Hematopoietic multipotent progenitor cell treated with erythropoietin and hydrocortisone succinate and interleukin-3 and kit ligand, for 4 days (in vitro differentiated cells): ENCODE results near the gene ZNF335.
"Not testable (repeated sequence)": the region's sequence is repeated elsewhere in the genome, so short reads cannot be mapped to it uniquely, and the experiment has no call there.

Experiments used
- DNase-seq: peaks from one replicate; pipeline ENCODE4 v3.0.0-alpha.2; 2015

ZNF335 gene

GRCh38 chr20:45908084-45908483 lies 63.9 kb downstream of the ZNF335 start:
- DNase-seq: no peak

GRCh38 chr20:45907219-45907948 lies 64.6 kb downstream of the ZNF335 start:
- DNase-seq: no peak

- no peak for DNase-seq
Observed at GRCh38 chr20:45905505-45906079, 66.4 kb downstream of the ZNF335 start.

GRCh38 chr20:45904583-45905504 lies 67.2 kb downstream of the ZNF335 start:
- no peak for DNase-seq

GRCh38 chr20:45902199-45902701 lies 69.8 kb downstream of the ZNF335 start:
- no peak for DNase-seq

GRCh38 chr20:45901332-45901731 lies 70.7 kb downstream of the ZNF335 start:
- DNase-seq: not testable (repeated sequence)

GRCh38 chr20:45899046-45899835 lies 72.8 kb downstream of the ZNF335 start:
- DNase-seq: no peak
